GM10266 (cell line): ENCODE data around the gene AK1.
"Not testable (repeated sequence)": the region's sequence is repeated elsewhere in the genome, so short reads cannot be mapped to it uniquely, and the experiment has no call there.

Source experiments
- DNase-seq: peaks from one replicate; pipeline ENCODE4 v3.0.0; 2012; ENCODE audit errors: extremely low spot score
- TF ChIP-seq, protein P1 (sequence below): IDR thresholded peaks from 2 replicates; pipeline ENCODE4 v1.5.1; 2012; ENCODE audit warnings: mild to moderate bottlenecking, low read depth; ENCODE audit not compliant: control insufficient read depth, insufficient read depth; ENCODE audit errors: missing control alignments

AK1 gene

DNA sequence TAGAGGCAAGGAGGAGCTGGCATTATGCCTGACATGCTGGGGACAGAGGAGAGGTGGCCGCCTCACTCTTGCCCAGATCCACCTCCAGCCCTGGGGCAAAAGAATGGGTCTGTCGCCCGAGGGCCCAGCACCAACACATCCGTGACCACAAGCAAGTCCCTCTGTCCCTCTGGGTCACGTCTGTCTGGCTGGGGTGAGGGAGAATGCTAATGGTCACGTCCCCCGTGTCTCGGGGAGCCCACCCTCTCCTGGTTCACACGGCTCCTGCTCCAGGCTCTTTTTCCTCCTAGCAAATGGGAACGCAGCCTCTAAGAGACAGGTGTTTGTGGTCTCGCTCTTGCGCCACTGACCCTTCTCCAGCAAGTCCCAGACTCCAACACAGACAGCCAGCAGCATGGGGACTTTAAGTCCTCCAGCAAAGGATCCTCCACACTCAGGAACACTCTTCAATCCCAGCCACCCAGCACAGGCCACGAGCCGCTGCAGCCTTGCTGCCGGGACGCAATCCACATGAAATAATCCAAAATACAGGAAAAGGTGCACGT, 27.1 kb downstream of the AK1 start:
- TF ChIP-seq, protein P1, sequence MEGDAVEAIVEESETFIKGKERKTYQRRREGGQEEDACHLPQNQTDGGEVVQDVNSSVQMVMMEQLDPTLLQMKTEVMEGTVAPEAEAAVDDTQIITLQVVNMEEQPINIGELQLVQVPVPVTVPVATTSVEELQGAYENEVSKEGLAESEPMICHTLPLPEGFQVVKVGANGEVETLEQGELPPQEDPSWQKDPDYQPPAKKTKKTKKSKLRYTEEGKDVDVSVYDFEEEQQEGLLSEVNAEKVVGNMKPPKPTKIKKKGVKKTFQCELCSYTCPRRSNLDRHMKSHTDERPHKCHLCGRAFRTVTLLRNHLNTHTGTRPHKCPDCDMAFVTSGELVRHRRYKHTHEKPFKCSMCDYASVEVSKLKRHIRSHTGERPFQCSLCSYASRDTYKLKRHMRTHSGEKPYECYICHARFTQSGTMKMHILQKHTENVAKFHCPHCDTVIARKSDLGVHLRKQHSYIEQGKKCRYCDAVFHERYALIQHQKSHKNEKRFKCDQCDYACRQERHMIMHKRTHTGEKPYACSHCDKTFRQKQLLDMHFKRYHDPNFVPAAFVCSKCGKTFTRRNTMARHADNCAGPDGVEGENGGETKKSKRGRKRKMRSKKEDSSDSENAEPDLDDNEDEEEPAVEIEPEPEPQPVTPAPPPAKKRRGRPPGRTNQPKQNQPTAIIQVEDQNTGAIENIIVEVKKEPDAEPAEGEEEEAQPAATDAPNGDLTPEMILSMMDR, result no peak
- no peak for DNase-seq

DNA sequence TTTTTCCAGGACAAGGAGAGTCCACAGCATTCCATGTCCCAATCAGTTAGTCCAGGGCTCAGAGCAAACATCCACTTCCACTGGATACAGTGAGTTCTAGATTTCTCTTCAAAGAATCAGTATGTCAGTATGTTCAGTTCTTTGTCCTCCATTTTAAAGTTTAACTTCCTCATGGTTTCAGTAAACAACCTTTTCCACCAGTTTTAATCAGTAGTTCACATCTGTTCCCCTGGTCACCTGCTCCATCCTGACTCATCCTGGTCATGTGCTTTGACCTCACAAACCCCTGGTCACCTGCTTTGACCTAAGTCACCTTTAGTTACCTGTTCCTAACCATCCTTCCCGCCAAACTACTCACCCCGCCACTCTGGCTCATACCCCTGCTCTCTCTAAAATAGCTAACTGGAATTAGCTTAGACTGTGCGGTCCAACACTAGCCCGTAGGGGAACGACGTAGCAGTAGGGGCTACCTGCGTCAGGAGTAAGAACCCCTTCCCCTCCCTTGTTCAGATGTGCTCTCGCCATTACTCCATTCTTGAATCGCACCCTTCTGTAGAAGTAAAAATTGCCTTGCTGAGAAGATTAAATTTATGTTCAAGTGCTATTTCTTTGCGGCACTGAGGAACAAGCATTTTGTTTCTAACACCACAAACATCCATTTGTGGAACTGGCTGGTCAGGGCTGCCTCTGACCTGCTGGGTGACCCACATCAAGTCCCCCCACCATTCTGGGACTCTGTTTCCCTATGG, 28.5 kb downstream of the AK1 start:
- no peak for DNase-seq
- TF ChIP-seq, protein P1, result no peak

DNA sequence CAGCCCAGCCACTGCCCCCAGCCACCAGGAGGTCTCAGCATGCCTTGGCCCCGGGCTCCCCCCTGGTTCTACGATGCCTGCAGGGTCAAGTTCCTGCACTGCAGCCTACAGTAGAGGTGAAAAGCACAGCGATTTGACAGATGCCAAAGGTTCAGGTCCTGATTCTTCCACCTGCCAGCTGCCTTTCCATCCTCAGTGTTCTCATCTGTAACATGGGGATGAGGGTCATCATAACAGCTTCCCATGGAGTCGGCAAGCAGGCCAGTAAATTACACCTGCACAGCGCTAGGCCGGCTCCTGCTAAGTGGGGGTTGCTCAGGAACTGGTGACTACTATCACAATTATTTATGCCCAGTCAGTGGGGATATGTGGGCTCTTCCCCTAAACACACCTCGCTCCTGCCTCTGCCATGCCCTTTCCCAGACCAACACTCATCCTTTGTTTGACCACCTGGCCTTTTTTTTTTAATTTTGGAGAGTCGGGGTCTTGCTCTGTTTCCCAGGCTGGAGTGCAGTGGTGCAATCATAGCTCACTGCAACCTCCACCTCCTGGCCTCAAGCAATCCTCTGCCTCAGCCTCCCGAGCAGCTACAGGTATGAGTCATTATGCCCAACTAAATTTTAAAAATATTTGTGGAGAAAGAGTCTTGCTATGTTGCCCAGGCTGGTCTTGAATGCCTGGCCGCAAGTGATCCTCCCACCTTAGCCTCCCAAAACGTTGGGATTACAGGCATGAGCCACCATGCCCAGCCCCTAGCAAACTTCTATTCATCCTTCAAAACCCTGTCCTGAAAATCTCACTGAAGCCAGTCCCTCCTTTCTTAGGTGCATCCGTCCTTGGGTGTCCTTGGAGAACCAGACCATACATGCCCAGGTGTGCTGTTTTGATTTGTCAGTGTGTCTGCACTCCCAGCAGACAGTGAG, 29.4 kb downstream of the AK1 start:
- TF ChIP-seq, protein P1, result no peak
- no peak for DNase-seq

DNA sequence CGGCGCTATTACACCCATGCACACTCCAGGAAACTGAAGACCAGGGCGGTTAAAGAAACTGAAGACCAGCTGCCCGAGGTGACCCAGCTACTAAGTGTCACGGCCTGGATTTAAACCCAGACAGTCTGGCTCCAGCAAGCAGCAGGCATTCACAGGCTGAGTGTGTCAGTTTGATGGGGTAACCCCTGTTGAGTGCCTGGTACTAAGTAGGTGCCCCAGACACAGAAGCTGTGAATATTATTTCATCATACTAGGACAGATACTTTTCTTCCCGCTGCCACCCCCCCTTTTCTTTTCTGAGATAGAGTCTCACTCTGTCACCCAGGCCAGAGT, 30.3 kb downstream of the AK1 start:
- no peak for DNase-seq

DNA sequence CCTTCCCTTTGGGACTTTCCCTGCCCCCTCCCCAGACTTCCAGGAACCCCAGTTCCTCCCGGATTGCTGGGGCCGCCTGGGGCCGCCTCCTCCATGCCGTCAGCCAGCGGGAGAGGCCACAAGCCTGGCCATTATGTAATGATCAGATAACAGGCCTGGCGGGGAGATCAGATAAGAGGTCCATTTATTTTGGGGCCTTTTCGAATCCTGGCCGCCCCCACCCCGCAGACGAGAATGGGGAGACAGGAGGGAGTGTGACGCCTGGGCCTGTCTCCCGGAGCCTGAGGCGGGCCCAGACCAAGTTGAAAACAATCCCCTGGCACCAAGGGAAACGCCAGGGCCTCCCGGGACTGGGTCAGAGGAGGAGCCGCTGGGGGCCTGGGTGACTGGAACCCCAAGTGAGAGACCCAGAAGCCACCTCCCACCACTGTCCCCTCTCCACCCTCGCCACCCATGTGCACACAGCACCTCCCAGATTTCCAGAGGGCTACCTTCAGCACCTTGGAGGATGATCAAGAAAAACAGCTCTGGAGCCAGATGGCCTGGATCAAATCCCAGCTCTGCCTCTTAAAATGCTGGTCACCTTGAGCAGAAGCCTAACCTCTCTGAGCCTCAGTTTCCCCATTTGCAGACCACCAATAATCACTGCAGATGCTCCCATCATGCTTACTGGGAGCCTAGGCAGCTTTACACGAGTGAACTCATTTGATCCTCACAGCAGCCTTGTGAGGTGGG, 30.9 kb downstream of the AK1 start:
- TF ChIP-seq, protein P1, result no peak
- no peak for DNase-seq

More for the DNA sequence above, 30.3 kb downstream of the AK1 start:
- TF ChIP-seq, protein P1, result no peak

DNA sequence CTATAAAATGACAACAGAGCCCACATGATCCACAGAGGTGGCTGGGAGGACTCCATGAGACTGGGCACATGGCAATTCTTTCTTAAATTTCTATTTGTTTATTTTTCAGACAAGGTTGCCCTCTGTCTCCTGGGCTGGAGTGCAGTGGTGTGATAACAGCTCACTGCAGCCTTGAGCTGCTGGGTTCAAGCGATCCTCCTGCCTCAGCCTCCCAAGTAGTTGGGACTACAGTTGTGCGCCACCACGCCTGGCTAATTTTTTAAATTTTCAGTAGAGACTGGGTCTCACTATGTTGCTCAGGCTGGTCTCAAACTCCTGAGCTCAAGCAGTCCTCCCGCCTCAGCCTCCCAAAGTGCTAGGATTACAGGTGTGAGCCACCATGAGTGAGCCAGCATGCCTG, 31.9 kb downstream of the AK1 start:
- DNase-seq, result not testable (repeated sequence)

DNA sequence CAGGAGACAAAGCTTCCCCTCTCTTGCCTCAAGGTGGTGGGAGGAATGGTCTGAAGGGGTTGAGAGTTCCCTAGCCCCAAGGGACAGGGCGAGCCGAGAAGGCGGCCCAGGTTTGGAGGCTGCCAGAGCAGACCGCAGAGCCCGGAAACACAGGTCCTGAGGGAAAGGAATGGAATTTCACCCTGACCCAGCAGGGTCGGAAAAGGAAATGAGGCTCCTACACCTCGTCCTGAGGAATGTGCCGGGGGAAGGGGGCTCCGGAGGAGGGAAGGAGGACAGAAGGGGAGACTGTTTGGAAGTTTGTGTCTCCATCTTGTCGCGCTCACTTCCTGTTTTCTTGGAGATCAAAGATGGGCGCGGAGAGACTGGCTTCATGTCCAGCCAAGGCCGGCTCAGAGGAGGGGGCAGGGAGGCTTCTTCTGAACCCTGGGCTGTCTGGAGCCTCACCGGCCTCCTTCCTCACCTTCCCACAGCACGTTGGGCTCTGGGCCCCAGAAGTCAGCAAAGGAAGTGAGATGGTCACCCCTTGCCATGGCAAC, 32.6 kb downstream of the AK1 start:
- TF ChIP-seq, protein P1, result no peak
- DNase-seq, result no peak
